HG03060 (cell line): ENCODE measurements around the gene MEGF9.
"Not testable (repeated sequence)": the region's sequence is repeated elsewhere in the genome, so short reads cannot be mapped to it uniquely, and the experiment has no call there.

Experiments
- ATAC-seq: cut with Tn5 transposase; IDR thresholded peaks from one replicate; pipeline ENCODE4 v1.9.1; 2021; ENCODE audit warnings: low read depth, moderate number of reproducible peaks; ENCODE audit not compliant: unreplicated experiment

Gene MEGF9

GRCh38 chr9:120630333-120630732 lies 83.9 kb downstream of the MEGF9 start:
- no peak for ATAC-seq

GRCh38 chr9:120628925-120629497 lies 85.3 kb downstream of the MEGF9 start:
- ATAC-seq = not testable (repeated sequence)

- no peak for ATAC-seq
These were observed 85.9 kb downstream of the MEGF9 start for GRCh38 chr9:120628207-120628924.

- no peak for ATAC-seq
These were observed 87.2 kb downstream of the MEGF9 start for GRCh38 chr9:120627073-120627472.

- no peak for ATAC-seq
These were observed 87.8 kb downstream of the MEGF9 start for GRCh38 chr9:120626512-120626911.

- no peak for ATAC-seq
These were observed 89.0 kb downstream of the MEGF9 start for GRCh38 chr9:120625222-120625621.

GRCh38 chr9:120622790-120623189 lies 91.5 kb downstream of the MEGF9 start:
- no peak for ATAC-seq

GRCh38 chr9:120621941-120622340 lies 92.3 kb downstream of the MEGF9 start:
- ATAC-seq = no peak

- ATAC-seq = peak; percentile 65
These were observed 94.3 kb downstream of the MEGF9 start for GRCh38 chr9:120619751-120620655.

GRCh38 chr9:120616966-120617935 lies 97.0 kb downstream of the MEGF9 start:
- no peak for ATAC-seq

GRCh38 chr9:120612218-120612617 lies 102.1 kb downstream of the MEGF9 start:
- no peak for ATAC-seq

- no peak for ATAC-seq
These were observed 102.6 kb downstream of the MEGF9 start for GRCh38 chr9:120611690-120612068.

- ATAC-seq = no peak
These were observed 103.1 kb downstream of the MEGF9 start for GRCh38 chr9:120610975-120611689.

- no peak for ATAC-seq
These were observed 104.6 kb downstream of the MEGF9 start for GRCh38 chr9:120609636-120610035.

GRCh38 chr9:120608421-120608820 lies 105.8 kb downstream of the MEGF9 start:
- no peak for ATAC-seq

GRCh38 chr9:120603591-120603990 lies 110.7 kb downstream of the MEGF9 start:
- ATAC-seq = no peak

- no peak for ATAC-seq
These were observed 111.3 kb downstream of the MEGF9 start for GRCh38 chr9:120603010-120603409.

GRCh38 chr9:120593955-120594277 lies 120.4 kb downstream of the MEGF9 start:
- no peak for ATAC-seq

GRCh38 chr9:120593250-120593954 lies 120.9 kb downstream of the MEGF9 start:
- no peak for ATAC-seq
